SKM-1 treated with dmso at 0.1 percent for 144 hours (cell line): ENCODE results near the gene MRPS9.

ENCODE experiments used
- DNase-seq: peaks from one replicate; lab custom pipeline; 2025; ENCODE audit not compliant: unreplicated experiment; lab: John Stamatoyannopoulos, UW

Gene MRPS9

GRCh38 chr2:105037572-105038382 is at the start of gene MRPS9:
Gene MRPS9 (plus strand): TSS chr2:105038069. CDS start chr2:105038093, 24 bp downstream.
- DNase-seq, result peak; percentile 91

GRCh38 chr2:105005181-105005951 is 32.5 kb upstream of the MRPS9 start:
- no peak for DNase-seq

- DNase-seq, result no peak
Observed at GRCh38 chr2:105007367-105007766, 30.5 kb upstream of the MRPS9 start.

- no peak for DNase-seq
Observed at GRCh38 chr2:105032476-105032875, 5.4 kb upstream of the MRPS9 start.

- no peak for DNase-seq
Observed at GRCh38 chr2:105034170-105034569, 3.7 kb upstream of the MRPS9 start.

GRCh38 chr2:105038383-105039061 is 653 bp downstream of the MRPS9 start:
- DNase-seq, result peak; percentile 46

GRCh38 chr2:105039559-105039958 is 1.7 kb downstream of the MRPS9 start:
- no peak for DNase-seq

- no peak for DNase-seq
Observed at GRCh38 chr2:105042189-105042588, 4.3 kb downstream of the MRPS9 start.

GRCh38 chr2:105052773-105053172 is 14.9 kb downstream of the MRPS9 start:
- peak; percentile 0 for DNase-seq

GRCh38 chr2:105055613-105056012 is 17.7 kb downstream of the MRPS9 start:
- DNase-seq, result no peak

- no peak for DNase-seq
Observed at GRCh38 chr2:105056245-105056644, 18.4 kb downstream of the MRPS9 start.

- DNase-seq, result no peak
Observed at GRCh38 chr2:105057005-105057404, 19.1 kb downstream of the MRPS9 start.

GRCh38 chr2:105061560-105061959 is 23.7 kb downstream of the MRPS9 start:
- no peak for DNase-seq

GRCh38 chr2:105062158-105062557 is 24.3 kb downstream of the MRPS9 start:
- DNase-seq, result no peak

GRCh38 chr2:105068387-105068786 is 30.5 kb downstream of the MRPS9 start:
- no peak for DNase-seq

- no peak for DNase-seq
Observed at GRCh38 chr2:105068875-105069274, 31.0 kb downstream of the MRPS9 start.

- DNase-seq, result no peak
Observed at GRCh38 chr2:105070010-105070865, 32.4 kb downstream of the MRPS9 start.

GRCh38 chr2:105071379-105071778 is 33.5 kb downstream of the MRPS9 start:
- no peak for DNase-seq

GRCh38 chr2:105072039-105072438 is 34.2 kb downstream of the MRPS9 start:
- no peak for DNase-seq

GRCh38 chr2:105073591-105073990 is 35.7 kb downstream of the MRPS9 start:
- DNase-seq, result no peak

- DNase-seq, result no peak
Observed at GRCh38 chr2:105076121-105076520, 38.3 kb downstream of the MRPS9 start.
